Measurements from ENCODE around the gene STK39. TPM values are rescaled to one million over a fixed set of nuclear protein-coding genes. Genes with fewer than 3 reads are reported as not detected.

Gene STK39
- polyA plus RNA-seq, 1 donor (not counting 4 experiments of a cell fraction or from before 2014, with no cell fraction given) = 20.7 TPM

GRCh38 chr2:168216351-168217005 lies 30.9 kb downstream of the STK39 start:
- Histone ChIP-seq H3K27me3 (ENCODE audit: control insufficient read depth, extremely low read depth, insufficient read depth, low read length) (no peaks in the 10 kb centered on the region), H3K9me3 (ENCODE audit: control insufficient read depth, low read depth, low read length) (no peaks in the 10 kb centered on the region), H4K20me1 (ENCODE audit: control insufficient read depth, extremely low read depth, insufficient read depth, low read length) (no peaks in the 10 kb centered on the region), H3K9ac (ENCODE audit: control insufficient read depth, extremely low read depth, insufficient read depth, low read length) (no peak overlapping the region), H3K4me3 (ENCODE audit: control insufficient read depth in 2 of 3, extremely low read depth in 1 of 3, insufficient read depth in 2 of 3, low read depth in 1 of 3, low read length in 3 of 3) (no peak overlapping the region), H3K27ac (ENCODE audit: control insufficient read depth, insufficient read depth, low read length) (no peak overlapping the region), H3K9me1 (ENCODE audit: control insufficient read depth, extremely low read depth, insufficient read depth, low read length) (no peaks in the 10 kb centered on the region), H3K4me1 (ENCODE audit: control insufficient read depth, extremely low read depth, insufficient read depth, low read length) (peaks cover 18% of the 10 kb centered on the region), H3K4me2 (ENCODE audit: control insufficient read depth, extremely low read depth, insufficient read depth, low read depth, low read length) (no peak overlapping the region), H3K79me2 (ENCODE audit: control insufficient read depth, insufficient read depth, low read length) (peaks cover 2% of the 10 kb centered on the region), H2AFZ (ENCODE audit: control insufficient read depth, low read length) (no peak overlapping the region), H3K36me3 (ENCODE audit: control insufficient read depth in 2 of 2, extremely low read depth in 1 of 2, insufficient read depth in 2 of 2, low read length in 2 of 2) (no peaks in the 10 kb centered on the region)
- dilution Hi-C loops (cut with MboI; ENCODE audit: extremely low pct_ligation_motif_present, low sequenced_read_pairs) = no loop called here
- DNase-seq (ENCODE audit: low read depth, low spot score) = no peak
- TF ChIP-seq, protein P1, sequence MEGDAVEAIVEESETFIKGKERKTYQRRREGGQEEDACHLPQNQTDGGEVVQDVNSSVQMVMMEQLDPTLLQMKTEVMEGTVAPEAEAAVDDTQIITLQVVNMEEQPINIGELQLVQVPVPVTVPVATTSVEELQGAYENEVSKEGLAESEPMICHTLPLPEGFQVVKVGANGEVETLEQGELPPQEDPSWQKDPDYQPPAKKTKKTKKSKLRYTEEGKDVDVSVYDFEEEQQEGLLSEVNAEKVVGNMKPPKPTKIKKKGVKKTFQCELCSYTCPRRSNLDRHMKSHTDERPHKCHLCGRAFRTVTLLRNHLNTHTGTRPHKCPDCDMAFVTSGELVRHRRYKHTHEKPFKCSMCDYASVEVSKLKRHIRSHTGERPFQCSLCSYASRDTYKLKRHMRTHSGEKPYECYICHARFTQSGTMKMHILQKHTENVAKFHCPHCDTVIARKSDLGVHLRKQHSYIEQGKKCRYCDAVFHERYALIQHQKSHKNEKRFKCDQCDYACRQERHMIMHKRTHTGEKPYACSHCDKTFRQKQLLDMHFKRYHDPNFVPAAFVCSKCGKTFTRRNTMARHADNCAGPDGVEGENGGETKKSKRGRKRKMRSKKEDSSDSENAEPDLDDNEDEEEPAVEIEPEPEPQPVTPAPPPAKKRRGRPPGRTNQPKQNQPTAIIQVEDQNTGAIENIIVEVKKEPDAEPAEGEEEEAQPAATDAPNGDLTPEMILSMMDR (optimal IDR thresholded peaks at IDR 0.05 in 1 of 3, IDR thresholded peaks at IDR 0.05 in 1 of 3, conservative IDR thresholded peaks at IDR 0.05 in 1 of 3; ENCODE audit: extremely low read depth in 1 of 3, insufficient read depth in 2 of 3, low read length in 3 of 3) = no peak
- no peak for TF ChIP-seq EZH2 (IDR thresholded peaks at IDR 0.05; ENCODE audit: low read length)
- no peak for FAIRE-seq

- Histone ChIP-seq H3K27ac (ENCODE audit: control insufficient read depth, insufficient read depth, low read length) (no peak overlapping the region), H3K9me3 (ENCODE audit: control insufficient read depth, low read depth, low read length) (no peaks in the 10 kb centered on the region), H3K9me1 (ENCODE audit: control insufficient read depth, extremely low read depth, insufficient read depth, low read length) (no peaks in the 10 kb centered on the region), H3K36me3 (ENCODE audit: control insufficient read depth in 2 of 2, extremely low read depth in 1 of 2, insufficient read depth in 2 of 2, low read length in 2 of 2) (no peaks in the 10 kb centered on the region), H3K4me2 (ENCODE audit: control insufficient read depth, extremely low read depth, insufficient read depth, low read depth, low read length) (no peak overlapping the region), H2AFZ (ENCODE audit: control insufficient read depth, low read length) (no peak overlapping the region), H3K27me3 (ENCODE audit: control insufficient read depth, extremely low read depth, insufficient read depth, low read length) (no peaks in the 10 kb centered on the region), H4K20me1 (ENCODE audit: control insufficient read depth, extremely low read depth, insufficient read depth, low read length) (no peaks in the 10 kb centered on the region), H3K9ac (ENCODE audit: control insufficient read depth, extremely low read depth, insufficient read depth, low read length) (no peak overlapping the region), H3K79me2 (ENCODE audit: control insufficient read depth, insufficient read depth, low read length) (peaks cover 2% of the 10 kb centered on the region), H3K4me3 (ENCODE audit: control insufficient read depth in 2 of 3, extremely low read depth in 1 of 3, insufficient read depth in 2 of 3, low read depth in 1 of 3, low read length in 3 of 3) (no peak overlapping the region), H3K4me1 (ENCODE audit: control insufficient read depth, extremely low read depth, insufficient read depth, low read length) (peaks cover 22% of the 10 kb centered on the region)
- DNase-seq (ENCODE audit: low read depth, low spot score) (no peak), FAIRE-seq (no peak)
- dilution Hi-C loops (cut with MboI; ENCODE audit: extremely low pct_ligation_motif_present, low sequenced_read_pairs) = no loop called here
- no peak for TF ChIP-seq EZH2 (IDR thresholded peaks at IDR 0.05; ENCODE audit: low read length)
- TF ChIP-seq, protein P1 (optimal IDR thresholded peaks at IDR 0.05 in 1 of 3, IDR thresholded peaks at IDR 0.05 in 1 of 3, conservative IDR thresholded peaks at IDR 0.05 in 1 of 3; ENCODE audit: extremely low read depth in 1 of 3, insufficient read depth in 2 of 3, low read length in 3 of 3) = no peak
Measured at GRCh38 chr2:168215813-168216212, 31.6 kb downstream of the STK39 start.
